D341Med (cell line): Measurements from ENCODE around the gene JUN.
"Not testable (repeated sequence)": the region's sequence is repeated elsewhere in the genome, so short reads cannot be mapped to it uniquely, and the experiment has no call there.

Experiments
- DNase-seq: peaks from one replicate; pipeline ENCODE4 v3.0.0; 2012; ENCODE audit warnings: low spot score

JUN gene

GRCh38 chr1:58808077-58808476 lies 24.2 kb upstream of the JUN start:
- DNase-seq, result no peak

GRCh38 chr1:58805716-58806571 lies 22.1 kb upstream of the JUN start:
- DNase-seq, result no peak

GRCh38 chr1:58804853-58805565 lies 21.2 kb upstream of the JUN start:
- DNase-seq, result no peak

DNA sequence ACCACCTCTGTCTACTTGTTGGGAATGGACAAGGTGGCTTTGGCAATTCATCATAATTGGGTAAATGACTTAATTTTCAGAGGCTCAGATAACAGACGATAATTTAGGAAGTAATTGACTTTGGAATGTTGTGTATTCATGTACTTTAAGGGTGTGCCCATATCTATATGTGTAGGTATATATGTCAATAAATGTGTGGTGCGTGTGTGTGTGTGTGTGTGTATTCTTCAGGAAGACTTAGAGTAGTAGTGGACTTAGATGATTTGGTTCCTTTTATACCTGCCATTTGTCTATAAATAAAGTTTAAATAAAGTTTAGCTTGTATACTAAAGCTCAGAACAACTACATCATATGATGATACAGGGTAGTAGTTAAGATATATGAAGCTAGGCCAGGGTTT lies 20.0 kb upstream of the JUN start:
- no peak for DNase-seq

DNA sequence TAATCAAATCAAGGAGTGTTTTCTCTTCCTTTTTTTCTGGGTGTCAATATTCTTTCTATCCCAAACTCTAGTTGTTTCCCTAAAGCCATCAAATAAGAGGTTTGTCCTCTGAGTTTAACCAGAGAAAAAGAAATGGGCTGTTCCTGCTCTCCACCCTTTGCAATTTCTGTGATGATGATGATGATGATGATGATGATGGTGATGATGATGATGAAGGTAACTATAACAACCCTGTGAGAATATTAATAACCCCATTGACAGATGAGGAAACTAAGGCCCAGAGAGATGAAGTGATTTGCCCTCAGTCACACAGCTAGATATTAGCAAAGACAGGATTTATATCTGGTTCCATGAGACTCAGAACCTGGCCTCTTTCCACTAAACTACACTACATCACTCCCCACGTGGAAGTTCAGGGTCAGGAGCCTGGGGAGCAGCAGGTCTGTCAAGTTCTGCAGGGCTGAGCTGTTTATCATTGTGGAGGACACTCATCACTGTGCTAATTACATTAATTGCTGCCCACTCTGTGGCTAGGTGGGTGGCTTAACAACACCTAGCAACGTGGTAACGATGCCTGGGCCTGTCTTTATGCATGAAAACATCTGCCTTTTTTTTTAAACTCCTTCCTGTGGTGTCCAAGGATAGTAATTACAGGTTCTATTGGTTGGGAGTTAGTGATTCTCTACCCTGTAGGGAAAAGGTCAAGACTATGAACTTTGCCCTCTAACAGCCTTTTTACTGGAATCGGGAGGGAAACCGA lies 19.0 kb upstream of the JUN start:
- no peak for DNase-seq

- DNase-seq, result not testable (repeated sequence)
Measured at GRCh38 chr1:58801286-58801685, 17.4 kb upstream of the JUN start.

DNA sequence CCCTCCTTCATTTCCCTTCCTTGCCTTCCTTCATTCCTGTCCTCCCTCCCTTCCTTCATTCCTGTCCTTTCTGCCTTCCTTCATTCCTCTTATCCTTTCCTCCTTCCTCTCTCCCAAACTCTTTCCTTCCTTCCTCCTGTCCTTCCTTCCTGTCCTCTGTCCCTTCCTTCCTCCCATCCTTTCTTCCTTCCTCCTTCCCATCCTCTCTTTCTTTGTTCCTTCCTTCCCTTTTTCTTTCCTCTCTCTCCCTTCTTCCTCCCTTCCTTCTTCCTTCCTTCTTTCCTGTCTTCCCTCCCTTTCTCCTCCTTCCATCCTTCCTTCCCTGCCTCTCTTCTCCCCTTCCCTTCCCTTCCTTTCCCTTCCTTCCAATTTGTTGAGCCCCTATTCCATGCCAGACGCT lies 15.8 kb upstream of the JUN start:
- no peak for DNase-seq

- no peak for DNase-seq
Measured at GRCh38 chr1:58798910-58799442, 15.1 kb upstream of the JUN start.

DNA sequence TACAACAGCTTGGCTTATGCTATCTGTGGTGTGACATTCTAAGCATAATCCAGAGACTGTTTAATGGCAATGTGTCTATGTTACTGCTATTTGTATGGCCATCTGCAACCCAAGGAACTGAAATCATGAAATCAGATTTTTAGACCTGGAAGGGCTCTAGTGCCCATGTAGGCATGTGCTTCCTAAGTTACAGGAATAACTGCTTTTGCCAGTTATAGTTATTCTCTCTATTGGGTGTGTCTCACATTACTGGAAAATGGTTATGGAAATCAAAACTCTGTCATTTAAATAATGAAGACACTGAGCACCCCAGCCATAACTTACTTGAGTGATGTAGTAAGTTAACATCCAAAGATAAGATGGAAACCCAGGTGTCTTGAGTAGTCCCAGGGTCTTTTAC lies 12.6 kb upstream of the JUN start:
- no peak for DNase-seq

- no peak for DNase-seq
Measured at GRCh38 chr1:58794585-58794984, 10.7 kb upstream of the JUN start.

DNA sequence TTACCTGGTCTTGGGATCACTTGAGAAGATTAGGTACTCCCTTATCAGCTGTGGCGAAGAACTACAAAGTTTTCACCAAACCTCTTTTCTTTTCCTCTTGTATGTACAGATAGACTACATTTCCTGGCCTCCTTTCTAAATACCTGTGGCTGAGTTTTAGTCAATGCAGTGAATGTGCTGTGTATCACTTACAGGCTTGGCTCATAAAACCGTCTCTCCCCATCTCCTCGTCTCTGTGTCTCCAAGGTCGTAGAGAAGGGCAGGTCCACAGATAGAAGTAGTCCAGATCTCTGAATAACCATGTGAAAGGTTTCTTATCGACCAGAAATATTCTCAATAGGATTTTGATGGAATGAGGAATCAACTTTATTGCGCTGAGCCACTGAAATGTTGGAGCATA lies 9.0 kb upstream of the JUN start:
- no peak for DNase-seq

GRCh38 chr1:58791106-58791505 lies 7.3 kb upstream of the JUN start:
- no peak for DNase-seq

DNA sequence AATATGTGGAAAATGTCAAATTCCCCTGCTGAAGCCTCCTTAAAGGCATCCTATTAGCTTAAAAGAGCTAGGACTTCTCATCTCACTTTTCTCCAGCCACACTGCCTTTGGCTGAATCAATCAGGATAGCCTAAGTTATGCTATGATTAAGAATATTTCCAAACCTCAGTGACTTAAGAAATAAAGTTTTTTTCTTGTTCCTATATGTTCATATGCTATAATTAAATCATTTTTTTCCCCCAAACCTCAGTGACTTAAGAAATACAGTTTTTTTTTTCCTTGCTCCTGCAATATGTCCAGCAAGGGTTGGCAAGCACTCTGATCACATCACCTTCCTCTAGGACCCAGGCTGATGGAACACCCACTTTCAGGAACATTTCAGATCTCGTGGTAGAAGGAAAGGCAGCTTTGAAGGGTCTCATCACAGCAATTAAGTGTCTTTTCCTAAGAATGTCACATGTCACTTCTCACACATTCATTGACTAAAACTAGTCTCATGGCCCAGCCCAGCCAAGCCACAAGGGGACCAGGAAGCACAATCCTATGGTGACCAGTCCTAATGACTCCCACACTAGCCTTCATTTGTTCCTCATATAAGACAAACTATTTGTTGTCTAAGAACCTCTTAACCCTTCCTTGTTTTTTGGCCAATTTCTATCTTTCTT lies 6.3 kb upstream of the JUN start:
- no peak for DNase-seq

- DNase-seq, result no peak
Measured at GRCh38 chr1:58789322-58789856, 5.5 kb upstream of the JUN start.

GRCh38 chr1:58788259-58788658 lies 4.4 kb upstream of the JUN start:
- no peak for DNase-seq

DNA sequence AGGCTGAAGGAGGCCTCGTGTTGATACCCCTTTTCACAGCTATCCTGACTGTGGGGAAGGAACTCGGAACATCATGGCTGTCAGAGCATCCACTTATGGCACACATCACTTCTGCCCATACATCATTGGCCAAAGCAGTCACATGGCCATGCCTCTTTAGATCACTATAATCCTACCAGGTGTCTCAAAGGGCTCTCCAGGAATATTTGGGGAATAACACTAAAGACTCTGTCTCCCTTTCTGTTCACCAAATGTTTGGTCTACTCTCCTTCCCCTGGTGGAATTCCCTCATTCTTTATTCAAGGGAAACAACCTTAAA lies 3.0 kb upstream of the JUN start:
- DNase-seq, result no peak

- DNase-seq, result no peak
Measured at GRCh38 chr1:58786184-58786926, 2.5 kb upstream of the JUN start.

DNA sequence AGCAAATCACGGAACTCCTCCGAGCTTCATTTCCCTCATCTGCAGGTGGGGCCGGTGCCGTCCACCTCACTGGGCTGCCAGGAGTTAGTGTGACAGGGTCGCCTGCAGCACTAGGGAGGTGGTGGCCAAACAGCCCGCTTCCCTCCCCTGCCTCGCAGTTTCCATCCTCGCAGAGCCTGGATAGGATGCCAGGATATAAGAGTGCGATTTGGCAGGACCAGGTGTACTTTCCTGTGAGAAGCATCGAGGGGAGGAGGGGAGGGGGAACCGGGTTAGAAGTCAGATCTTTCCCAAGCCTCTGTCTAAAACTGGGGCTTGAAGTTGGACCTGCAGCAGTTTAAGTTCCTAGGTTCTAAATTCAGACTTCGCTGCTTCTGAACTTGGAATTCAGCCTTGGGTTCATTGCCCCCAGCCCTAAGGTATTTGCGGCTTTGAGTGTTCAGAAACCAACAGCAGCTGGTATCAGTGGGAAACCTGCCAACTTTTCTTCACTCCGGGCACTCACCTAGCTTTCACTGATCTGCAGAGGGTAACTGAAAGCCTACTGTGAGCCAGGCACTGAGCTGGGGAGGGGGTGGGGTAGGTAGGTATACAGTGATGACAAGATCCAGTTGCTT lies 1.7 kb upstream of the JUN start:
- peak; percentile 46 for DNase-seq

DNA sequence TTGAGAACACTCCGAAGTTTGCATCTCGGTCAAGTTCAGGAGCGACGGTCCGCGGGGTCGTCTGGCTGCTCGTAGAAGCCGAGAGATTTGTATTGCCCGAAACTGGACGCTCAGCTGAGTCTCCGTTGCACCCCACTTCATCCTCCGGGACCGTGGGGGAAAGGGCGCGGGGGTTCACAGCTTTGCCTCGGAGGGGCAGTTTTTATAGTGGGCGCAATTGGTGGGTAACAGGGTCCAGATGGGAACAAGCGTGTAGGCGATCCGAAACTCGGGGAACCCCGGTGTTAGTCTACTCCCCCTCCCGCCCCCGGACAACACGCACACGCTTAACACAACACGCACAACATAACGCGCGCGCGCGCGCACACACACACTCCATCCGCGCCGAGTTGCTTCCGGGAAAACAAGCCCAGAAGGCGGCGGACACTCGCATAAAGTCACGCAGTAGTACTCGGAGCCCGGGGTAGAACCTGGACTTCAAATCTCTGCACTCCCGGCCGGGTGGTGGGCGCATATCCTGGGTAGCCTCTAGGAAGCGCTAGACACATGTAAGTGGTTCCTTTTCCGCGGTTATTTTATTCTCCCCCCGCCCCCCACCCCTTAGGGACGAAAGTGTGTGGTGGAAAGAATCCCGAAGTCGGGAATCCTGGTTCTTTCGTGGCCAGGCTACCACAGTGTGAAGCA lies 1.1 kb upstream of the JUN start:
- peak; percentile 66 for DNase-seq
